ENCODE measurements around the gene RPA1.

The RPA1 gene

DNA sequence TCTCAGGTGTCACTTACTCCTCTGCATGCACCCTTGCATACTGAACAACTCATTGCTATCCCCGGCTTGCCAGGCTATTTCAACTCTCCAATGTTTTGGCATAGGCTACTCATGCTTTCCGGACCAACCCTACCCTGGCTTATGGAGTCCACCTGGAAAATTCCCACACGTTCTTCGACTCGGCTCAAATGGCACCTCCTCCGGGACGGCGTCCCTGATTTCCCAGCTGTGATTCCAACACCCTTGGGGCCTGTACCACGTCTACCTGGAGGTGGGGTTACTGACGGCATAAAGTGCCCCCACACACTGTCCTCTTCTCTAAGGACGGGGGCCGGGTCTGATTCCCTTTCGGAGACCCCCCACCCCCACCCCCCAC is 601 bp upstream of the RPA1 start:
- H3K4me1 ChIP-seq (ENCODE audit: control insufficient read depth, insufficient read depth, low read length): 0 out of 2 replicates have a peak, but pooled peaks cover 3% of the 10 kb centered on the region
- peaks cover 43 to 53% of the 10 kb centered on the region in 2 experiments for H3K36me3 ChIP-seq (ENCODE audit: control insufficient read depth in 2 of 2, insufficient read depth in 1 of 2, low read length in 2 of 2)
- ChIA-PET CTCF (interaction anchor here (0.6 to 2.2 kb wide), 4 partner anchors 11 to 56 kb away, joined by 3 to 8 read pairs (median 4); no protein-coding TSS in a partner anchor), POLR2A (interaction anchor here (0.6 to 2.1 kb wide), 19 partner anchors 9 to 196 kb away, joined by 3 to 26 read pairs (median 4); partner anchors contain the start of genes PRPF8 and RTN4RL1)
- peak overlapping the region; percentile 88 for H3K4me3 ChIP-seq (ENCODE audit: low read depth, low read length)
- H3K27ac ChIP-seq (ENCODE audit: extremely low read depth, low read depth, low read length): peak overlapping the region; percentile 59; the same call in 1 of the 2 replicates
- H3K9me3 ChIP-seq (ENCODE audit: control insufficient read depth, insufficient read depth, low read depth, low read length): no peaks in the 10 kb centered on the region
- TF ChIP-seq ZNF610 (tag by site-specific recombination; IDR thresholded peaks at IDR 0.05; ENCODE audit: borderline replicate concordance) (no peak), ELK4 (IDR thresholded peaks at IDR 0.05; ENCODE audit: borderline replicate concordance, low read depth, low read length) (no peak), ZNF426 (tag by site-specific recombination; IDR thresholded peaks at IDR 0.05) (no peak), ZBTB48 (tag by site-specific recombination; IDR thresholded peaks at IDR 0.05) (no peak), KLF8 (tag by site-specific recombination; IDR thresholded peaks at IDR 0.05) (no peak), ZBTB17 (tag by site-specific recombination; IDR thresholded peaks at IDR 0.05) (no peak), EGR2 (tag by site-specific recombination; IDR thresholded peaks at IDR 0.05; ENCODE audit: low read depth) (no peak), ZNF629 (tag by site-specific recombination; IDR thresholded peaks at IDR 0.05) (peak; percentile 42; the same call in 1 of the 2 replicates), OSR2 (tag by site-specific recombination; IDR thresholded peaks at IDR 0.05) (no peak), BCL11A (tag by site-specific recombination; IDR thresholded peaks at IDR 0.05; ENCODE audit: low read depth) (no peak), ZNF18 (tag by site-specific recombination; IDR thresholded peaks at IDR 0.05) (no peak), AEBP2 (tag by site-specific recombination; IDR thresholded peaks at IDR 0.05; ENCODE audit: borderline replicate concordance) (no peak), ZNF37A (tag by site-specific recombination; IDR thresholded peaks at IDR 0.05) (no peak), ZNF169 (tag by site-specific recombination; IDR thresholded peaks at IDR 0.05) (no peak), ZEB2 (tag by site-specific recombination; IDR thresholded peaks at IDR 0.05) (no peak), SCRT1 (tag by site-specific recombination; IDR thresholded peaks at IDR 0.05; ENCODE audit: borderline replicate concordance) (no peak), ZNF473 (tag by site-specific recombination; IDR thresholded peaks at IDR 0.05) (no peak), ZNF600 (tag by site-specific recombination; IDR thresholded peaks at IDR 0.05) (peak; percentile 66), ZNF48 (tag by site-specific recombination; IDR thresholded peaks at IDR 0.05) (no peak), KLF10 (tag by site-specific recombination; IDR thresholded peaks at IDR 0.05) (no peak), ZNF248 (tag by site-specific recombination; IDR thresholded peaks at IDR 0.05) (no peak), REST (tag by site-specific recombination; IDR thresholded peaks at IDR 0.05) (no peak), ZNF488 (tag by site-specific recombination; IDR thresholded peaks at IDR 0.05) (no peak), ZNF580 (tag by site-specific recombination; IDR thresholded peaks at IDR 0.05) (peak; percentile 64; the same call in 1 of the 2 replicates), INSM2 (tag by site-specific recombination; IDR thresholded peaks at IDR 0.05) (no peak), ZNF501 (tag by site-specific recombination; IDR thresholded peaks at IDR 0.05) (no peak)
- TF ChIP-seq, protein P1, sequence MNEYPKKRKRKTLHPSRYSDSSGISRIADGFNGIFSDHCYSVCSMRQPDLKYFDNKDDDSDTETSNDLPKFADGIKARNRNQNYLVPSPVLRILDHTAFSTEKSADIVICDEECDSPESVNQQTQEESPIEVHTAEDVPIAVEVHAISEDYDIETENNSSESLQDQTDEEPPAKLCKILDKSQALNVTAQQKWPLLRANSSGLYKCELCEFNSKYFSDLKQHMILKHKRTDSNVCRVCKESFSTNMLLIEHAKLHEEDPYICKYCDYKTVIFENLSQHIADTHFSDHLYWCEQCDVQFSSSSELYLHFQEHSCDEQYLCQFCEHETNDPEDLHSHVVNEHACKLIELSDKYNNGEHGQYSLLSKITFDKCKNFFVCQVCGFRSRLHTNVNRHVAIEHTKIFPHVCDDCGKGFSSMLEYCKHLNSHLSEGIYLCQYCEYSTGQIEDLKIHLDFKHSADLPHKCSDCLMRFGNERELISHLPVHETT (tag by site-specific recombination; IDR thresholded peaks at IDR 0.05): no peak; the same call in 1 of the 2 replicates

Measured in HEK293 (cell line).